Measurements from ENCODE around the gene D2HGDH. TPM values are rescaled to one million over a fixed set of nuclear protein-coding genes. Genes with fewer than 3 reads are reported as not detected.

The D2HGDH gene
- total and polyA plus RNA-seq, 3 experiments from 2014 or later = 5.7 to 23.4 (median 22.9) TPM

DNA sequence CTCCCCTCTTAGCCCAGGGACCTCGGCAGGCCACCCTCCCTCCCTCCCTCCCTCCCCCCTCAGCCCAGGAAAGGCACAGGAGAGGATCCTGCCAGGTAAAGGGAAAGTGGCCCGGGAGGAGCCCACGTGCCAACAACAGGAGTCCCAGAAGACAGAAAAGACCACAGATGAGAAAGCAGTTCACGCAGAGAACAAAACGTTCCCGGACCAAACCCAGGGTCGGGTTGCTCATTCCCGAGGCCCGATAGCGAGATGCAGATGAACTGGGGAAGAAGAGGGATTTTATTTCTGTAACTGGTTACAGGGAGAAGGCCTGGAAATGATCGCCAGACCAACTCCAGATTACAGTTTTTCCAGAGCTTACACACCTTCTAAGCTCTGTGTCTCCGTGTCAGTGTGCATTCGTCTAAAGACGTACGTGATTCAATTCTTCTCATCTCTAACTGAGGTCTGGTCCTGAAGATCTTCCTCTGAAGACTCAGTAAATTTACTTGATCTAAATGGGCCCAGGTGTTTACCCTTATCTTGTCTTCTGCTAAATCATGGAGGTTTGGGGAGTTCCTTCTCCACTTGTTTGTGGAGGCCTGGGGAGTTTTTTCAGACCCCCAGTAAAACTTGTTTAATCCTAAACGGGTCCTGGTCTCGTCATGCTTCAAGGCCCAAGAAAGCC is 73.8 kb downstream of the D2HGDH start:
- no peaks in the 10 kb centered on the region for H3K9me3 Mint-ChIP-seq
- H3K36me3 Mint-ChIP-seq = no peaks in the 10 kb centered on the region
- no peak for DNase-seq
- H3K4me1 Mint-ChIP-seq = peaks cover 2 to 13% (median 11%) of the 10 kb centered on the region in 3 donors
- H3K4me3 ChIP-seq (ENCODE audit: low read length) = no peak overlapping the region
- peak overlapping the region in 5 of 8 donors; percentile 14 to 51 (median 46) for H3K27ac Mint-ChIP-seq
- ChIA-PET POLR2A (no interaction called here), CTCF (no interaction called here)
- no peaks in the 10 kb centered on the region for H3K27me3 ChIP-seq (ENCODE audit: insufficient read depth, low read length, poor library complexity, severe bottlenecking)
- no peaks in the 10 kb centered on the region for H3K9me3 ChIP-seq (ENCODE audit: low read length)
- peak overlapping the region in 2 of 7 donors; percentile 1 to 3 for H3K4me3 Mint-ChIP-seq
- peaks cover 10% of the 10 kb centered on the region for H3K4me1 ChIP-seq (ENCODE audit: insufficient read depth, low read length)
- no peaks in the 10 kb centered on the region for H3K36me3 ChIP-seq (ENCODE audit: insufficient read depth, low read length)
- H3K27me3 Mint-ChIP-seq = no peaks in the 10 kb centered on the region
- H3K27ac ChIP-seq (ENCODE audit: low read depth, low read length) = no peak overlapping the region

DNA sequence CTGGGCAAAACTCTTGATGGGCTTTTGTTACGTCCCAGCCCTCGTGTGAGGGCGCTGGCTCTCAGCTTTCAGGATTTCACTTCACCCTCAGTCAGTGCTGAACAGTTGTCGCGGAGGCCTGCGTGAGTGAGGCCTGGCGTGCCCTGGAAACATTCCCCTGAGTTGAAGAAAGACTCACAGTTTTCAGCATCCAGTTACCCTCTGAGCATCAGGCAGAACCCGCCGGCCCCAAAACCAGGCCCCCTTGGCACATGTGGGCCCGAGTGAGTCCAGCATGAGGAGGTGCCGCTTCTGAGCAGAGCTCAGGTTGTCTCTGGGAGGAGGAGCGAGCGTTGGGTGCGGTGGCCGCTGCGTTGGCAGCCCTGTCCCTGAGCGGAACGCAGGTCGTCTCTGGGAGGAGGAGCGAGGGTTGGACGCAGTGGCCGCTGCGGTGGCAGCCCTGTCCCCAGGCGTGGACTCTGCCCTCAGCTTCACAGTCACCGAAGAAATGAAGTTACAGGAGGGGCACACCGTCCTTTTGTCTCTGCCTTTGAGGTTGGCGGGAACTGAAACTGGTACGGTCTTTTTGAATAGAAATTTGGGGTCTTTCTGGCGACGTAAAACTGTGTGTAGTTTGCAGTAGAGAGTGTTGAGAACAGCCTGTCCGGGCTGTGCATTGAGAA is 74.4 kb downstream of the D2HGDH start, which contains the start of gene NEU4:
Gene NEU4 (plus strand): TSS at position 473 of the 662 bp plus-strand sequence. CDS start 5,292 bp downstream, outside the sequence.
- Mint-ChIP-seq H3K4me1 (peaks cover 0 to 10% (median 9%) of the 10 kb centered on the region in 3 donors), H3K27ac (peak within 1 kb of the TSS in 5 of 8 donors; percentile 46 to 85 (median 68)), H3K36me3 (no peaks in the 10 kb centered on the region), H3K27me3 (no peaks in the 10 kb centered on the region), H3K9me3 (no peaks in the 10 kb centered on the region), H3K4me3 (peak within 1 kb of the TSS in 2 of 7 donors; percentile 1 to 3)
- no peak within 1 kb of the TSS for H3K4me3 ChIP-seq (ENCODE audit: low read length)
- peaks cover 9% of the 10 kb centered on the region for H3K4me1 ChIP-seq (ENCODE audit: insufficient read depth, low read length)
- ChIA-PET POLR2A (no interaction called here), CTCF (no interaction called here)
- H3K27ac ChIP-seq (ENCODE audit: low read depth, low read length) = no peak within 1 kb of the TSS
- H3K9me3 ChIP-seq (ENCODE audit: low read length) = no peaks in the 10 kb centered on the region
- no peaks in the 10 kb centered on the region for H3K36me3 ChIP-seq (ENCODE audit: insufficient read depth, low read length)
- H3K27me3 ChIP-seq (ENCODE audit: insufficient read depth, low read length, poor library complexity, severe bottlenecking) = no peaks in the 10 kb centered on the region
- no peak for DNase-seq

DNA sequence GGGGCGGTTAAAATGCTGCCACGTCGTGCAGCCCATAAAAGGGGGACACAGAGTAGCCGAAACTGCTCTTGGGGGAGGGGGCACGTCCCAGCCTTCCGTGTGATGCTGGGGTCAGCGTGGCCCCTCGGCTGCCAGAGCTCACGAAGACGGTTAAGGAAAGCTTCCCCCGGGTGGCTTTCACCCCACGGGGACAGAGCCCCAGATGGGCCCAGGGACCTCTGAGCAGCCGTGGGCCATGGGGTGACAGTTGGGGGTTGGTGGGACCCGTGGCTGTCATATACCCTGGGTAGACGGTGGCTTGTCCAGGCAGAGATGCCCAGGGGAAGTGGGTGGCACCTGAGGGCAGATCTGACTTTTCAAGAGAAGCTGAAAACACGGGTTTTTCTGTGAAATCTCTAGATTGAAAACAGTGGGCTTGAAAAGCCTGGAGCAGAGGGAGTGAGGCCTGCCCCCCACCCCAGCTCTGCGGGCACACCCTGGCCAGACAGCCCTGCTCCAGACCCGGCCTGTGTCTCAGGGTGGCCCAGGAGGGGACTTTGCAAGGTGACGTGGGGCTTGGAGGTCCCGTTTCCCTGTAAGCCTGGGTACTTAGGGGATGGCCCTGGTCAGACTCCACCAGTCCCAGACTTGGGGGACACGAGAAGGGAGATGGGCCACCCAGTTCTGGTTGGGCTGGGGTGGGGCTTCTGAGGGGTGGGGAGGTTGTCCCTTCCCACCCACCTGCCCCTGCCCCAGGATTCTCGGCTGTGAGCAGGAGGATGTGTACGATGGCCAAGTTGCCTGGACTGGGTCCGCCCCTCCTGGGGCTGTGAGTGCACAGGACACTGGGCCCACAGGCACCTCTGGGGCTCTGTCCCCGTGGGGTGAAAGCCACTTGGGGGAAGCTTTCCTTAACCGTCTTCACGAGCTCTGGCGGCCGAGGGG is 75.2 kb downstream of the D2HGDH start:
- H3K4me1 ChIP-seq (ENCODE audit: insufficient read depth, low read length) = peaks cover 3% of the 10 kb centered on the region
- Mint-ChIP-seq H3K9me3 (no peaks in the 10 kb centered on the region), H3K27ac (peak overlapping the region in 4 of 8 donors; percentile 57 to 85 (median 68)), H3K36me3 (no peaks in the 10 kb centered on the region), H3K4me1 (peaks cover 0 to 8% (median 7%) of the 10 kb centered on the region in 3 donors), H3K27me3 (no peaks in the 10 kb centered on the region), H3K4me3 (no peak overlapping the region)
- no peaks in the 10 kb centered on the region for H3K27me3 ChIP-seq (ENCODE audit: insufficient read depth, low read length, poor library complexity, severe bottlenecking)
- H3K36me3 ChIP-seq (ENCODE audit: insufficient read depth, low read length) = no peaks in the 10 kb centered on the region
- ChIA-PET POLR2A (no interaction called here), CTCF (no interaction called here)
- no peaks in the 10 kb centered on the region for H3K9me3 ChIP-seq (ENCODE audit: low read length)
- DNase-seq = no peak
- no peak overlapping the region for H3K4me3 ChIP-seq (ENCODE audit: low read length)
- no peak overlapping the region for H3K27ac ChIP-seq (ENCODE audit: low read depth, low read length)

DNA sequence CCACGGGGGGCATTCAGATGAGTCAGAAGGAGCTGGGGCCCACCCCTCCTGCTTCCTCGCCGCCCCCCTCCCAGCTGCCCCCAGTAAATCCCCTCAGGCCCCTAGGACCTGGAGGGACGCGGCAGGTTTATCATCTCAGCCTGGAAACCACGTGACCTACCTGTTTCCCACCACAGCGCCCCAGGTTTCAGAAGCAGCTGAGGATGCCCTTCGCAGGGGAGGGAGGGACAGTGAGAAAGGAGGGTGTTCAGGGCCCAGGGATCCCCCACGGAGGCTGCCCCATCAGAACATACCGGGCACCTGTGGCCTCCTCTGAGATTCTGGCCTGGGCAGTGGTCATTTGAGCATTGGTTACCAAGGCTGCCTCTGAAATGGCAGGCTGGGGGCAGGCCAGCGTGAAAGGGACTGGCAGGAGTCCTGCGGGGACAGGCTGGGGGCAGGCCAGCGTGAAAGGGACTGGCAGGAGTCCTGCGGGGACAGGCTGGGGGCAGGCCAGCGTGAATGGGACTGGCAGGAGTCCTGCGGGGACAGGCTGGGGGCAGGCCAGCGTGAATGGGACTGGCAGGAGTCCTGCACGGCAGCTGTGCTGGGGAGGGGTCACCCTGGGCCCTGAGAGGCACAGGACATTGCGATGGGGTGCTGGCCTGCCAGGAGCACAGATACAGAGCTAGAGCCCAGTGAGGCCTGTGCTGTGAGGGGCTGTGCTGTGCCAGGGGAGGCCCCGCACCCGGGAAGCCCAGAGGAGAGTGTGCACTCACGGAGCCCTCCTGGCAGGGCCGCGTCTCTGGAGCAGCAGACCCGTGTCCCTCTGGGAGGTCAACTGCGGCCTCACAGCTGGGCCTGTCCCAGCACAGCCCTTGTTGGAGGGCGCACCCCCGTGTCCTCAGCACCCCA is 76.1 kb downstream of the D2HGDH start:
- CTCF ChIA-PET = no interaction called here
- peaks cover 2 to 4% (median 3%) of the 10 kb centered on the region in 3 donors for H3K4me1 Mint-ChIP-seq

DNA sequence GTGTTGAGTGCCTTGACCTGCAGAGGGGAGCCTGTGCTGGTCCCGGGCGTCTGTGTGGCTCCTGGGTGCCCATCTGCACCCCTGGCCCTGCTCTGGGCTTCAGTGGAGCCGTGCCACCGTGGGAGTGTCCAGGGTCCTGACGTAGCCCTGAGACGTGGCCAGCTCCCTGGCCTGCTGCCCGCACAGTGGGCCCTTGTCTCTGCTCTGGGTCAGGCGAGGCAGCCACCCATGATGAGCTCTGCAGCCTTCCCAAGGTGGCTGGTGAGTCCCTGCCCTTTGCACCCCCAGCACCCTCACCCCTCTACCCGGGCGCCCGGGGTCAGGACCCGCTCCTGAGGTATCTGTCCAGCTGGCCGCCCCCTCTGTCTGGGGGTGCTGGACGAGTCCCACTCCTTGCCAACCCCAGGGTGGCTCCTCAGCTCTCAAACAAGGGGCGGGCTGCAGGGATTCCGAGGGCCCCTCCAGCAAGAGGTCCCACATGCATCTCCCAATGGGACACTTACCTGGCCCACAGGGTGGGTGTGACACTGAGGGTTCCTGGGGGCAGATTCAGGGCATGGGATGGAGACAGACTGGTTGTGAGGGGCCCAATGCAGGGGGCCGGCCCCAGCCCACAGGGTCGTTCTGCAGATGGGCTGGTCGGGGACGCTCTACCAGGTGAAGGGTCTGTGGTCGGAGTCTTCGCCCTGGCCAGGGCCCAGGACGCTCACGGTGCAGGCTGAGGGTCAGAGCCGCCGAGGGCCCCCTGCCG is 76.9 kb downstream of the D2HGDH start:
- ChIA-PET POLR2A (no interaction called here), CTCF (no interaction called here)
- peaks cover 2 to 4% (median 3%) of the 10 kb centered on the region in 3 donors for H3K4me1 Mint-ChIP-seq
- H3K4me1 ChIP-seq (ENCODE audit: insufficient read depth, low read length) = no peaks in the 10 kb centered on the region
- no peaks in the 10 kb centered on the region for H3K9me3 Mint-ChIP-seq
- H3K27ac ChIP-seq (ENCODE audit: low read depth, low read length) = no peak overlapping the region
- peak overlapping the region in 1 of 8 donors; percentile 27 for H3K27ac Mint-ChIP-seq
- H3K27me3 Mint-ChIP-seq = peaks cover 0 to 3% of the 10 kb centered on the region in 2 donors
- no peaks in the 10 kb centered on the region for H3K36me3 ChIP-seq (ENCODE audit: insufficient read depth, low read length)
- no peaks in the 10 kb centered on the region for H3K27me3 ChIP-seq (ENCODE audit: insufficient read depth, low read length, poor library complexity, severe bottlenecking)
- no peak overlapping the region for H3K4me3 ChIP-seq (ENCODE audit: low read length)
- H3K36me3 Mint-ChIP-seq = no peaks in the 10 kb centered on the region
- no peak for DNase-seq
- no peaks in the 10 kb centered on the region for H3K9me3 ChIP-seq (ENCODE audit: low read length)
- peak overlapping the region in 1 of 7 donors; percentile 45 for H3K4me3 Mint-ChIP-seq

More for the DNA sequence above, 76.1 kb downstream of the D2HGDH start:
- Histone ChIP-seq H3K36me3 (ENCODE audit: insufficient read depth, low read length) (no peaks in the 10 kb centered on the region), H3K4me1 (ENCODE audit: insufficient read depth, low read length) (no peaks in the 10 kb centered on the region), H3K4me3 (ENCODE audit: low read length) (no peak overlapping the region), H3K9me3 (ENCODE audit: low read length) (no peaks in the 10 kb centered on the region), H3K27me3 (ENCODE audit: insufficient read depth, low read length, poor library complexity, severe bottlenecking) (no peaks in the 10 kb centered on the region), H3K27ac (ENCODE audit: low read depth, low read length) (no peak overlapping the region)
- Mint-ChIP-seq H3K36me3 (no peaks in the 10 kb centered on the region), H3K27ac (no peak overlapping the region), H3K9me3 (no peaks in the 10 kb centered on the region), H3K4me3 (no peak overlapping the region), H3K27me3 (peaks cover 0 to 3% of the 10 kb centered on the region in 2 donors)
- POLR2A ChIA-PET = no interaction called here
- DNase-seq = peak in 1 of 5 donors; percentile 44

DNA sequence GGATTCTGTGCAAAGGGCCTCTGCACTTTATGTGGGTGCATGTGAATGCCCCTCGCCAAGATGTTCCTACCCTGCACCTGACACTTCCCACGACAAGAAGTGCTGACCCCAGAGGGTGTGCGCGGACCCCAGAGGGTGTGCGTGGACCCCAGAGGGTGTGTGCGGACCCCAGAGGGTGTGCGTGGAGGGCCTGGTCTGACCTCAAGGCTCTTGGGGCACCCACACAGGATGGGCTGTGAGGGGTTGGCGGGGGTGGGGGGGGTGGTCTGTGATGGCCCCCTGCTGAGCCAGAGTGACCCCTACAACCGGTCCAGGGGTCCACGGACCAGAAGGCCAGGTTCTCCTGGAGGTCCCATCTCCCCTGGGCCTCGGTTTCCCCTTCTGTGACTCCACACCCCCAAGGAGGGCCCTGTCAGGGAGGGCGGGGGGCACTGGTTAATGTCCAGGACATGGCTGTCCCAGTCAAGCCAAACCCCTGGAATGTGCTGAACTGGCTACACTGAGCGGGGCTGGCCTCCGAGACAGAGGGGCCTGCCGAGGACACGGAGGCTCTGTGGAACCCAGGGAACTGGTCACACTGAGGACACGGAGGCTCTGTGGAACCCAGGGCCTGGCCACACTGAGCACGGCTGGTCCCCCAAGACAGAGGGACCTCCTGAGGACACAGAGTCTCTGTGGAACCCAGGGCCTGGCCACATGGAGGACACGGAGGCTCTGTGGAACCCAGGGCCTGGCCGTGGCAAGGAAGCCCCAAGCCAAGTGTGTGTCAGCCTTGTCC is 77.7 kb downstream of the D2HGDH start:
- Histone ChIP-seq H3K27ac (ENCODE audit: low read depth, low read length) (no peak overlapping the region), H3K27me3 (ENCODE audit: insufficient read depth, low read length, poor library complexity, severe bottlenecking) (no peaks in the 10 kb centered on the region), H3K4me3 (ENCODE audit: low read length) (no peak overlapping the region), H3K4me1 (ENCODE audit: insufficient read depth, low read length) (no peaks in the 10 kb centered on the region), H3K36me3 (ENCODE audit: insufficient read depth, low read length) (no peaks in the 10 kb centered on the region), H3K9me3 (ENCODE audit: low read length) (no peaks in the 10 kb centered on the region)
- H3K4me3 Mint-ChIP-seq = no peak overlapping the region
- POLR2A ChIA-PET = no interaction called here
- H3K27me3 Mint-ChIP-seq = peaks cover 0 to 3% of the 10 kb centered on the region in 2 donors
- no peak for DNase-seq
- no peak overlapping the region for H3K27ac Mint-ChIP-seq
- CTCF ChIA-PET = no interaction called here
- H3K9me3 Mint-ChIP-seq = no peaks in the 10 kb centered on the region
- no peaks in the 10 kb centered on the region for H3K36me3 Mint-ChIP-seq
- H3K4me1 Mint-ChIP-seq = peaks cover 2 to 8% (median 4%) of the 10 kb centered on the region in 3 donors
